ENCODE measurements around the gene CD3E. TPM values are rescaled to one million over a fixed set of nuclear protein-coding genes. Genes with fewer than 3 reads are reported as not detected.

The CD3E gene
- total and polyA plus RNA-seq, 9 of the 15 experiments (the other 6 are each of a cell fraction or from before 2014, with no cell fraction given), result 0.07 to 0.62 (median 0.19) TPM; not detected in 5

DNA sequence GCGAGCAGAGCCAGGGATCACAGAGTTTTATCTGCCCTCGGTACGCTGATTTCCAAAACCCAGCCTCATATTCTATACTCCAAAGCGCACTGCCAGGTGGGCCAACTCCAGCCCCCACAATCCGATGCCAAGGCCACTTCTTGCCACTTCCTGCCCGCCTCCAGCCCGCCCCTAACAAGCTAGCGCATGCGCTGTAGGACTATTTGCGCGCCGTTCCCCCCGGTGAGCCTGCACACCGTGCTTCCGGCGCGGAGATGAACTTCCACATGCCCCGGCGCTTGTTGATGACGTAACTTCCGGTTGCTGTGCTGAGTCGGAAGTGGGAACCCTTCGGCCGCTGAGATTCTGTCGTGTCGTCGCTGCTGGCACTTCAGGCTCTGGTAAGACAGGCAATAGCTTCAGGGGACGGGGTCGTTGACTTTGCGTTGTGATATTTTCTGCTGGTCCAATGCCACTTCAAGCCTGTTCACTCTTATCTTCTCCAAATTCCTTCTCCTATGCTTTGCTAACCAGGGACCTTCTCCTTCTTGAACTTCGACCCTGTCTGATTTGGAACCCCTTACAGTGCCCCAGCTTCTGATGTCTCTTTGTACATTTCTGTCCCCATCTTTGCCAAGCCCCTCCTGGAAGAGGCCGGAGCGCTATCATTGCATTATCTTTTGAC, 54.9 kb downstream of the CD3E start, which contains the start of gene UBE4A (continued):
- TF ChIP-seq NCOA2 (IDR thresholded peaks at IDR 0.05; ENCODE audit: partially characterized antibody in 2 of 2), result no peak
- TF ChIP-seq ZBTB1 (CRISPR knock-in tag; IDR thresholded peaks at IDR 0.05; ENCODE audit: borderline replicate concordance, low read depth), result no peak
- no peak for TF ChIP-seq ZNF408 (CRISPR knock-in tag; IDR thresholded peaks at IDR 0.05; ENCODE audit: low read depth)
- peak; percentile 28 for TF ChIP-seq ARID1B (IDR thresholded peaks at IDR 0.05)
- TF ChIP-seq KHSRP (IDR thresholded peaks at IDR 0.05), result peak; percentile 83
- no peak for TF ChIP-seq ZNF23 (CRISPR knock-in tag; IDR thresholded peaks at IDR 0.05)
- peak; percentile 24; the same call in 1 of the 2 replicates for TF ChIP-seq PHF21A (IDR thresholded peaks at IDR 0.05; ENCODE audit: borderline replicate concordance, low read depth)
- TF ChIP-seq PPARD (CRISPR knock-in tag; IDR thresholded peaks at IDR 0.05), result no peak
- no peak for TF ChIP-seq SMAD3 (CRISPR knock-in tag; conservative IDR thresholded peaks at IDR 0.05)
- TF ChIP-seq SUPT5H (IDR thresholded peaks at IDR 0.05), result peak; percentile 90
- TF ChIP-seq, protein P1, sequence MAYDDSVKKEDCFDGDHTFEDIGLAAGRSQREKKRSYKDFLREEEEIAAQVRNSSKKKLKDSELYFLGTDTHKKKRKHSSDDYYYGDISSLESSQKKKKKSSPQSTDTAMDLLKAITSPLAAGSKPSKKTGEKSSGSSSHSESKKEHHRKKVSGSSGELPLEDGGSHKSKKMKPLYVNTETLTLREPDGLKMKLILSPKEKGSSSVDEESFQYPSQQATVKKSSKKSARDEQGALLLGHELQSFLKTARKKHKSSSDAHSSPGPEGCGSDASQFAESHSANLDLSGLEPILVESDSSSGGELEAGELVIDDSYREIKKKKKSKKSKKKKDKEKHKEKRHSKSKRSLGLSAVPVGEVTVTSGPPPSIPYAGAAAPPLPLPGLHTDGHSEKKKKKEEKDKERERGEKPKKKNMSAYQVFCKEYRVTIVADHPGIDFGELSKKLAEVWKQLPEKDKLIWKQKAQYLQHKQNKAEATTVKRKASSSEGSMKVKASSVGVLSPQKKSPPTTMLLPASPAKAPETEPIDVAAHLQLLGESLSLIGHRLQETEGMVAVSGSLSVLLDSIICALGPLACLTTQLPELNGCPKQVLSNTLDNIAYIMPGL (CRISPR knock-in tag; IDR thresholded peaks at IDR 0.05), result 0 out of 2 replicates have a peak, but pooled peaks have one; percentile 63
- TF ChIP-seq CHCHD3 (CRISPR knock-in tag; IDR thresholded peaks at IDR 0.05), result no peak
- peak; percentile 95 for TF ChIP-seq NR2C1 (IDR thresholded peaks at IDR 0.05)
- peak; percentile 96 for TF ChIP-seq NR2C1 (tag; IDR thresholded peaks at IDR 0.05)
- TF ChIP-seq MCM2 (IDR thresholded peaks at IDR 0.05; ENCODE audit: low read depth), result no peak
- TF ChIP-seq NFIX (CRISPR knock-in tag; IDR thresholded peaks at IDR 0.05; ENCODE audit: low read depth), result no peak
- TF ChIP-seq, protein P2, sequence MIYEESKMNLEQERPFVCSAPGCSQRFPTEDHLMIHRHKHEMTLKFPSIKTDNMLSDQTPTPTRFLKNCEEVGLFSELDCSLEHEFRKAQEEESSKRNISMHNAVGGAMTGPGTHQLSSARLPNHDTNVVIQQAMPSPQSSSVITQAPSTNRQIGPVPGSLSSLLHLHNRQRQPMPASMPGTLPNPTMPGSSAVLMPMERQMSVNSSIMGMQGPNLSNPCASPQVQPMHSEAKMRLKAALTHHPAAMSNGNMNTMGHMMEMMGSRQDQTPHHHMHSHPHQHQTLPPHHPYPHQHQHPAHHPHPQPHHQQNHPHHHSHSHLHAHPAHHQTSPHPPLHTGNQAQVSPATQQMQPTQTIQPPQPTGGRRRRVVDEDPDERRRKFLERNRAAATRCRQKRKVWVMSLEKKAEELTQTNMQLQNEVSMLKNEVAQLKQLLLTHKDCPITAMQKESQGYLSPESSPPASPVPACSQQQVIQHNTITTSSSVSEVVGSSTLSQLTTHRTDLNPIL (CRISPR knock-in tag; IDR thresholded peaks at IDR 0.05), result no peak
- TF ChIP-seq ZNF586 (CRISPR knock-in tag; conservative IDR thresholded peaks at IDR 0.05), result no peak
- TF ChIP-seq KLF1 (tag; IDR thresholded peaks at IDR 0.05), result 0 out of 2 replicates have a peak, but pooled peaks have one; percentile 36
- TF ChIP-seq, protein P3, sequence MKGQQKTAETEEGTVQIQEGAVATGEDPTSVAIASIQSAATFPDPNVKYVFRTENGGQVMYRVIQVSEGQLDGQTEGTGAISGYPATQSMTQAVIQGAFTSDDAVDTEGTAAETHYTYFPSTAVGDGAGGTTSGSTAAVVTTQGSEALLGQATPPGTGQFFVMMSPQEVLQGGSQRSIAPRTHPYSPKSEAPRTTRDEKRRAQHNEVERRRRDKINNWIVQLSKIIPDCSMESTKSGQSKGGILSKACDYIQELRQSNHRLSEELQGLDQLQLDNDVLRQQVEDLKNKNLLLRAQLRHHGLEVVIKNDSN (CRISPR knock-in tag; IDR thresholded peaks at IDR 0.05), result no peak
- TF ChIP-seq, protein P4, sequence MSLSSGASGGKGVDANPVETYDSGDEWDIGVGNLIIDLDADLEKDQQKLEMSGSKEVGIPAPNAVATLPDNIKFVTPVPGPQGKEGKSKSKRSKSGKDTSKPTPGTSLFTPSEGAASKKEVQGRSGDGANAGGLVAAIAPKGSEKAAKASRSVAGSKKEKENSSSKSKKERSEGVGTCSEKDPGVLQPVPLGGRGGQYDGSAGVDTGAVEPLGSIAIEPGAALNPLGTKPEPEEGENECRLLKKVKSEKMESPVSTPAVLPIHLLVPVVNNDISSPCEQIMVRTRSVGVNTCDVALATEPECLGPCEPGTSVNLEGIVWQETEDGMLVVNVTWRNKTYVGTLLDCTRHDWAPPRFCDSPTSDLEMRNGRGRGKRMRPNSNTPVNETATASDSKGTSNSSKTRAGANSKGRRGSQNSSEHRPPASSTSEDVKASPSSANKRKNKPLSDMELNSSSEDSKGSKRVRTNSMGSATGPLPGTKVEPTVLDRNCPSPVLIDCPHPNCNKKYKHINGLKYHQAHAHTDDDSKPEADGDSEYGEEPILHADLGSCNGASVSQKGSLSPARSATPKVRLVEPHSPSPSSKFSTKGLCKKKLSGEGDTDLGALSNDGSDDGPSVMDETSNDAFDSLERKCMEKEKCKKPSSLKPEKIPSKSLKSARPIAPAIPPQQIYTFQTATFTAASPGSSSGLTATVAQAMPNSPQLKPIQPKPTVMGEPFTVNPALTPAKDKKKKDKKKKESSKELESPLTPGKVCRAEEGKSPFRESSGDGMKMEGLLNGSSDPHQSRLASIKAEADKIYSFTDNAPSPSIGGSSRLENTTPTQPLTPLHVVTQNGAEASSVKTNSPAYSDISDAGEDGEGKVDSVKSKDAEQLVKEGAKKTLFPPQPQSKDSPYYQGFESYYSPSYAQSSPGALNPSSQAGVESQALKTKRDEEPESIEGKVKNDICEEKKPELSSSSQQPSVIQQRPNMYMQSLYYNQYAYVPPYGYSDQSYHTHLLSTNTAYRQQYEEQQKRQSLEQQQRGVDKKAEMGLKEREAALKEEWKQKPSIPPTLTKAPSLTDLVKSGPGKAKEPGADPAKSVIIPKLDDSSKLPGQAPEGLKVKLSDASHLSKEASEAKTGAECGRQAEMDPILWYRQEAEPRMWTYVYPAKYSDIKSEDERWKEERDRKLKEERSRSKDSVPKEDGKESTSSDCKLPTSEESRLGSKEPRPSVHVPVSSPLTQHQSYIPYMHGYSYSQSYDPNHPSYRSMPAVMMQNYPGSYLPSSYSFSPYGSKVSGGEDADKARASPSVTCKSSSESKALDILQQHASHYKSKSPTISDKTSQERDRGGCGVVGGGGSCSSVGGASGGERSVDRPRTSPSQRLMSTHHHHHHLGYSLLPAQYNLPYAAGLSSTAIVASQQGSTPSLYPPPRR (CRISPR knock-in tag; IDR thresholded peaks at IDR 0.05; ENCODE audit: borderline replicate concordance), result no peak

All from K562 (cell line).